Thyroid gland (tissue), 4 donors: Measurements from ENCODE around the gene NCKAP5.

Experiments used
- POLR2A ChIP-seq, 2 donors: fragments of 450-650 bp; IDR thresholded peaks; one replicate each; pipeline ENCODE4 v1.6.1; 2017; ENCODE audit warnings: antibody characterized with exemption in 2 of 2, mild to moderate bottlenecking in 2 of 2, moderate library complexity in 1 of 2
- TF ChIP-seq, protein P1 (sequence below), 6 experiments: fragments of 200-600 bp in 3 of 6; fragments of 450-650 bp in 3 of 6; sonication (generic) in 3 of 6; IDR thresholded peaks; one replicate each; pipeline ENCODE4 v1.5.1; 2016 to 2019; ENCODE audit warnings: antibody characterized with exemption in 6 of 6, mild to moderate bottlenecking in 2 of 6, inconsistent platforms in 1 of 6, moderate library complexity in 1 of 6

DNA sequence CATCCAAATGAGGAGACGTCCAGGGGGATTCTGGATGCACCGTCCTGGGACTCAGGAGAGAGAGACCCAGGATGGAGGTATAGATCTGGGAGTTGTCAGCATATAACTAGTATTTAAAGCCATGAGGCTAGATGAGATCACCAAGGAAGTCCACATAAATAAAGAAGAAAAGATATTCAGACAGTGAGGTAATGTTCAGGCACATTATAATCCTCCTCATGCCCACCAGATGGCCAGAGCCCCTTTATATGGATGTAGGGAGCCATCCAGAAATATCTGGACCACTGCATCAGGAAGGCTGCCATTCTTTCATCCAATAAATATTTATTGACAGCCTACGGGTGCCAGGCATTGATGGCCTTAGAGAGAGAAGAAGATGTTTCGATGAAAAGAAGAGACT lies 21.2 kb upstream of the NCKAP5 start:
- TF ChIP-seq, protein P1, sequence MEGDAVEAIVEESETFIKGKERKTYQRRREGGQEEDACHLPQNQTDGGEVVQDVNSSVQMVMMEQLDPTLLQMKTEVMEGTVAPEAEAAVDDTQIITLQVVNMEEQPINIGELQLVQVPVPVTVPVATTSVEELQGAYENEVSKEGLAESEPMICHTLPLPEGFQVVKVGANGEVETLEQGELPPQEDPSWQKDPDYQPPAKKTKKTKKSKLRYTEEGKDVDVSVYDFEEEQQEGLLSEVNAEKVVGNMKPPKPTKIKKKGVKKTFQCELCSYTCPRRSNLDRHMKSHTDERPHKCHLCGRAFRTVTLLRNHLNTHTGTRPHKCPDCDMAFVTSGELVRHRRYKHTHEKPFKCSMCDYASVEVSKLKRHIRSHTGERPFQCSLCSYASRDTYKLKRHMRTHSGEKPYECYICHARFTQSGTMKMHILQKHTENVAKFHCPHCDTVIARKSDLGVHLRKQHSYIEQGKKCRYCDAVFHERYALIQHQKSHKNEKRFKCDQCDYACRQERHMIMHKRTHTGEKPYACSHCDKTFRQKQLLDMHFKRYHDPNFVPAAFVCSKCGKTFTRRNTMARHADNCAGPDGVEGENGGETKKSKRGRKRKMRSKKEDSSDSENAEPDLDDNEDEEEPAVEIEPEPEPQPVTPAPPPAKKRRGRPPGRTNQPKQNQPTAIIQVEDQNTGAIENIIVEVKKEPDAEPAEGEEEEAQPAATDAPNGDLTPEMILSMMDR (IDR thresholded peaks at IDR 0.05): no peak
- TF ChIP-seq POLR2A (IDR thresholded peaks at IDR 0.05): no peak
